K562 (cell line): ENCODE measurements around the gene CD244. TPM values are rescaled to one million over a fixed set of nuclear protein-coding genes. Genes with fewer than 3 reads are reported as not detected.

Experiments used
- ATAC-seq: fragments of 200-7000 bp; cut with Tn5 transposase; 3 replicates; pipeline ENCODE4 v1.9.1; 2020; ENCODE audit warnings: moderate library complexity
- BruUV-seq: library from RNA; stranded (reverse); fragments of 400-500 nt; replicated peaks from 2 replicates; lab custom pipeline; 2021; lab: Mats Ljungman, UMichigan
- CTCF ChIA-PET: fragments of 300-600 bp; formaldehyde crosslinking; extraction: SDS; loops from one replicate; lab custom pipeline; 2021; ENCODE audit warnings: low intra/inter-chr PET ratio; lab: Yijun Ruan, JAX
- POLR2A ChIA-PET: fragments of 300-600, 350-650 bp; sonication (Branson Sonifier 250); formaldehyde crosslinking; extraction: SDS; loops from one replicate; lab custom pipeline; 2021; ENCODE audit warnings: antibody characterized with exemption, inconsistent platforms; lab: Yijun Ruan, JAX
- DNase-seq, 4 experiments: peaks; one replicate each; pipeline versions ENCODE4 v3.0.0 to v3.0.0-alpha.2; 2011 to 2018; ENCODE audit warnings: low spot score in 3 of 4, mixed read lengths in 3 of 4; ENCODE audit errors: extremely low read depth in 1 of 4
- FAIRE-seq: peaks from 2 replicates; lab custom pipeline; 2011; peaks lifted over from hg19 to GRCh38; lab: Jason Lieb, UNC
- H2AFZ ChIP-seq: 2 replicates; pipeline ENCODE4 v1.6.0; 2011; ENCODE audit warnings: low read depth, low read length, control low read depth, inconsistent platforms
- H3K27ac ChIP-seq: fragments of 200-600 bp; 3 replicates; pipeline ENCODE4 v1.8.0; 2011; ENCODE audit warnings: low read depth, mild to moderate bottlenecking, control low read depth, inconsistent platforms, low read length, moderate library complexity, mixed read lengths; ENCODE audit errors: extremely low read depth
- H3K27me3 ChIP-seq, 2 experiments: fragments of 300-600 bp in 1 of 2; 2 replicates in 1 of 2; 3 replicates in 1 of 2; pipeline versions ENCODE4 v1.6.0 to v1.8.0; 2011; ENCODE audit warnings: inconsistent platforms in 2 of 2, low read length in 2 of 2, mild to moderate bottlenecking in 1 of 2, mixed read lengths in 1 of 2, moderate library complexity in 1 of 2; ENCODE audit not compliant: control insufficient read depth in 2 of 2, insufficient read depth in 2 of 2
- H3K36me3 ChIP-seq: fragments of 300-600 bp; 3 replicates; pipeline ENCODE4 v1.8.0; 2011; ENCODE audit warnings: mild to moderate bottlenecking, low read length, inconsistent platforms; ENCODE audit not compliant: control insufficient read depth, insufficient read depth
- H3K4me1 ChIP-seq, 2 experiments: fragments of 200-600 bp in 1 of 2; replicated peaks in 1 of 2; 2 replicates in 1 of 2; 3 replicates in 1 of 2; pipeline versions ENCODE4 v1.5.1 to v1.8.0; 2011; ENCODE audit warnings: inconsistent platforms in 2 of 2, low read length in 2 of 2, mild to moderate bottlenecking in 1 of 2, mixed read lengths in 1 of 2, moderate library complexity in 1 of 2; ENCODE audit not compliant: control insufficient read depth in 2 of 2, insufficient read depth in 2 of 2
- H3K4me2 ChIP-seq: 2 replicates; pipeline ENCODE4 v1.6.1; 2011; ENCODE audit warnings: low read length, control low read depth, inconsistent platforms, mixed read lengths; ENCODE audit not compliant: insufficient read depth
- H3K4me3 ChIP-seq: fragments of 200-600 bp; sonication (generic), shearing (Covaris generic); 2 replicates; pipeline ENCODE4 v1.5.1; 2016; ENCODE audit warnings: control low read depth, inconsistent platforms
- H3K79me2 ChIP-seq: fragments of 200-600 bp; 3 replicates; pipeline ENCODE4 v1.8.0; 2011; ENCODE audit warnings: low read length, inconsistent platforms; ENCODE audit not compliant: control insufficient read depth, insufficient read depth
- H3K9ac ChIP-seq, 2 experiments: 2 replicates each; pipeline versions ENCODE4 v1.6.0 to v1.6.1; 2011; ENCODE audit warnings: low read depth in 2 of 2, low read length in 2 of 2, control low read depth in 1 of 2, inconsistent platforms in 1 of 2, mild to moderate bottlenecking in 1 of 2, mixed read lengths in 1 of 2; ENCODE audit not compliant: insufficient read depth in 1 of 2
- H3K9me1 ChIP-seq: one replicate; pipeline ENCODE4 v1.6.0; 2011; ENCODE audit warnings: inconsistent platforms, mild to moderate bottlenecking, low read length, moderate library complexity; ENCODE audit not compliant: control insufficient read depth, insufficient read depth
- H3K9me3 ChIP-seq: replicated peaks from 2 replicates; pipeline ENCODE4 v1.5.1; 2011; ENCODE audit warnings: low read depth, low read length, inconsistent platforms; ENCODE audit not compliant: control insufficient read depth, insufficient read depth
- H4K20me1 ChIP-seq: replicated peaks from 2 replicates; pipeline ENCODE4 v1.6.1; 2011; ENCODE audit warnings: low read length, inconsistent platforms, mixed read lengths; ENCODE audit not compliant: control insufficient read depth, insufficient read depth
- POLR3A ChIP-seq: IDR thresholded peaks from 2 replicates; pipeline ENCODE4 v1.6.1; 2011; ENCODE audit warnings: borderline replicate concordance, mild to moderate bottlenecking, moderate library complexity; ENCODE audit not compliant: insufficient read length, insufficient read depth; ENCODE audit errors: extremely low read depth
- UBTF ChIP-seq, 2 experiments: IDR thresholded peaks; 2 replicates each; pipeline ENCODE4 v1.6.1; 2012; ENCODE audit warnings: improper control_type of control experiment in 2 of 2, low read depth in 2 of 2, low read length in 2 of 2, borderline replicate concordance in 1 of 2
- ZNF134 ChIP-seq: fragments of 250-450 bp; sonication (Bioruptor Pico); conservative IDR thresholded peaks from 2 replicates; pipeline ENCODE4 v1.4.0; 2020
- WGBS: fragments of 100-300 bp; shearing (Covaris generic); methylation state at CpG from one replicate; pipeline ENCODE4 v1.1.6; 2016; ENCODE audit warnings: low coverage, mixed read lengths; ENCODE audit not compliant: insufficient coverage; ENCODE audit errors: missing lambda C conversion rate; 5-methylcytosine and 5-hydroxymethylcytosine counted together
- in situ Hi-C: fragments of 300-500 bp; cut with MboI; formaldehyde crosslinking; loops from 4 replicates; pipeline ENCODE4 v1.15.0; 2018; ENCODE audit warnings: inconsistent platforms, mixed read lengths
- intact Hi-C: fragments of 100-400 bp; cut with micrococcal nuclease; formaldehyde crosslinking; loops from 2 replicates; pipeline ENCODE4 v1.14.2; 2022
- polyA plus RNA-seq, 8 experiments: library from polyadenylated mRNA; depleted of rRNA in 4 of 8; stranded (reverse) in 5 of 8; unstranded in 3 of 8; fragments of >200 nt; fragmentation: Nextera tagmentation in 2 of 8; fragmentation: Illumina TruSeq in 1 of 8; extraction: Ambion mirVana in 2 of 8; extraction: Trizol in 1 of 8; gene quantifications; 2 replicates each; pipeline versions ENCODE4 v1.2.1 to v1.2.3, GENCODE V29; 2011 to 2014; ENCODE audit warnings: inconsistent platforms in 1 of 8, missing spikeins in 1 of 8
- total RNA-seq, 7 experiments: library from RNA; depleted of rRNA in 6 of 7; stranded (reverse); fragments of >200 nt in 6 of 7; fragmentation: Illumina TruSeq in 2 of 7; extraction: Trizol in 2 of 7; gene quantifications; 2 replicates each; pipeline versions ENCODE4 v1.2.1 to v1.2.3, GENCODE V29; 2011 to 2021; ENCODE audit warnings: low replicate concordance in 1 of 7

Gene CD244
- total and polyA plus RNA-seq, 9 of the 15 experiments (the other 6 are each of a cell fraction or from before 2014, with no cell fraction given), result not detected

- POLR2A ChIA-PET, result interaction anchor here (1.1 kb wide), 1 partner anchor 16 kb away, joined by 3 read pairs; the partner anchor contains the start of gene LY9
These were observed 82.3 kb downstream of the CD244 start for GRCh38 chr1:160780398-160780755.

More at GRCh38 chr1:160780398-160780755, 82.3 kb downstream of the CD244 start:
- Histone ChIP-seq H2AFZ (no peak overlapping the region), H3K9ac (no peak overlapping the region), H3K79me2 (no peaks in the 10 kb centered on the region), H3K27ac (no peak overlapping the region), H3K4me2 (no peak overlapping the region), H3K4me3 (no peak overlapping the region), H4K20me1 (0 out of 2 replicates have a peak, but pooled peaks cover 2% of the 10 kb centered on the region), H3K9me3 (no peaks in the 10 kb centered on the region), H3K4me1 (no peaks in the 10 kb centered on the region), H3K36me3 (no peaks in the 10 kb centered on the region)
- no TSS peak for BruUV-seq
- DNase-seq, result no peak
- ATAC-seq, result no peak
- intact Hi-C loops, result loop anchor here (1.0 kb wide), 1 partner anchor 50 kb away; no protein-coding TSS in a partner anchor
- TF ChIP-seq POLR3A, result no peak
- no peak for TF ChIP-seq ZNF134 (CRISPR knock-in tag)
- no peak for TF ChIP-seq UBTF (IDR thresholded peaks at IDR 0.05; ENCODE audit: borderline replicate concordance in 1 of 2, low read depth in 2 of 2, low read length in 2 of 2)
- TF ChIP-seq, all 486 proteins: peak for 0
- no peaks in the 10 kb centered on the region for H3K9me1 ChIP-seq
- no peak for FAIRE-seq
- CTCF ChIA-PET, result no interaction called here
- WGBS, result 4% methylated on average over 2 of the region's 2 CpGs
- in situ Hi-C loops, result no loop called here
- H3K27me3 ChIP-seq, result peaks cover 0 to 19% of the 10 kb centered on the region in 2 experiments; a peak in 1 of 5 replicates

Other genes starting within 250 kb of the CD244 start
Only the 7 nearest of the 12 such genes appear.
- gene CD48, start 151.1 kb downstream of the CD244 start, total RNA-seq (2014; rRNA removed), result 0.53 TPM in 1 of 2 replicates, not detected in the other
- 0.11 and 0.38 TPM in 2 replicates for gene CD48, start 151.1 kb downstream of the CD244 start, total RNA-seq (2014; rRNA removed; fragmentation: Illumina TruSeq; extraction: Trizol)
- gene CD48, start 151.1 kb downstream of the CD244 start, total RNA-seq (2015; rRNA removed; fragmentation: Illumina TruSeq; extraction: Trizol), result 0.40 and 0.94 TPM in 2 replicates
- 0.42 and 0.65 TPM in 2 replicates for gene CD48, start 151.1 kb downstream of the CD244 start, total RNA-seq (2021)
- not detected in 2 replicates for gene CD48, start 151.1 kb downstream of the CD244 start, polyA plus RNA-seq (2011; rRNA removed)
- 0.10 and 0.24 TPM in 2 replicates for gene CD48, start 151.1 kb downstream of the CD244 start, polyA plus RNA-seq (2014; fragmentation: Illumina TruSeq; extraction: Trizol)
- gene CD48, start 151.1 kb downstream of the CD244 start, polyA plus RNA-seq (2014; fragmentation: Nextera tagmentation; extraction: Ambion mirVana), result under 1 TPM in 1 of 2 experiments, not detected in 1; 0.27 TPM
- 0.18 and 0.30 TPM in 2 replicates for gene CD48, start 151.1 kb downstream of the CD244 start, polyA plus RNA-seq (2014; rRNA removed)
- gene SLAMF7, start 123.6 kb downstream of the CD244 start, total RNA-seq (2014; rRNA removed), result 0.12 TPM in 1 of 2 replicates, not detected in the other
- 0.11 and 0.19 TPM in 2 replicates for gene SLAMF7, start 123.6 kb downstream of the CD244 start, total RNA-seq (2014; rRNA removed; fragmentation: Illumina TruSeq; extraction: Trizol)
- gene SLAMF7, start 123.6 kb downstream of the CD244 start, total RNA-seq (2015; rRNA removed; fragmentation: Illumina TruSeq; extraction: Trizol), result 0.18 and 0.23 TPM in 2 replicates
- 0.35 and 0.49 TPM in 2 replicates for gene SLAMF7, start 123.6 kb downstream of the CD244 start, total RNA-seq (2021)
- gene SLAMF7, start 123.6 kb downstream of the CD244 start, polyA plus RNA-seq (2011; rRNA removed), result not detected in 2 replicates
- 0.22 and 0.36 TPM in 2 replicates for gene SLAMF7, start 123.6 kb downstream of the CD244 start, polyA plus RNA-seq (2014; fragmentation: Illumina TruSeq; extraction: Trizol)
- gene SLAMF7, start 123.6 kb downstream of the CD244 start, polyA plus RNA-seq (2014; fragmentation: Nextera tagmentation; extraction: Ambion mirVana), result under 1 TPM; 0.17 to 0.39 TPM
- 0.19 and 1.2 TPM in 2 replicates for gene SLAMF7, start 123.6 kb downstream of the CD244 start, polyA plus RNA-seq (2014; rRNA removed)
- gene LY9, start 66.7 kb downstream of the CD244 start, total RNA-seq (2014; rRNA removed), result not detected in 2 replicates
- gene LY9, start 66.7 kb downstream of the CD244 start, total RNA-seq (2014; rRNA removed; fragmentation: Illumina TruSeq; extraction: Trizol), result not detected in 2 replicates
- not detected in 2 replicates for gene LY9, start 66.7 kb downstream of the CD244 start, total RNA-seq (2015; rRNA removed; fragmentation: Illumina TruSeq; extraction: Trizol)
- gene LY9, start 66.7 kb downstream of the CD244 start, total RNA-seq (2021), result not detected in 2 replicates
- gene LY9, start 66.7 kb downstream of the CD244 start, polyA plus RNA-seq (2011; rRNA removed), result not detected in 2 replicates
- gene LY9, start 66.7 kb downstream of the CD244 start, polyA plus RNA-seq (2014; fragmentation: Illumina TruSeq; extraction: Trizol), result not detected in 2 replicates
- gene LY9, start 66.7 kb downstream of the CD244 start, polyA plus RNA-seq (2014; fragmentation: Nextera tagmentation; extraction: Ambion mirVana), result not detected
- gene LY9, start 66.7 kb downstream of the CD244 start, polyA plus RNA-seq (2014; rRNA removed), result not detected in 2 replicates
- gene ITLN1, start 22.3 kb upstream of the CD244 start, total RNA-seq (2014; rRNA removed), result not detected in 2 replicates
- gene ITLN1, start 22.3 kb upstream of the CD244 start, total RNA-seq (2014; rRNA removed; fragmentation: Illumina TruSeq; extraction: Trizol), result not detected in 2 replicates
- gene ITLN1, start 22.3 kb upstream of the CD244 start, total RNA-seq (2015; rRNA removed; fragmentation: Illumina TruSeq; extraction: Trizol), result not detected in 2 replicates
- not detected in 2 replicates for gene ITLN1, start 22.3 kb upstream of the CD244 start, total RNA-seq (2021)
- not detected in 2 replicates for gene ITLN1, start 22.3 kb upstream of the CD244 start, polyA plus RNA-seq (2011; rRNA removed)
- gene ITLN1, start 22.3 kb upstream of the CD244 start, polyA plus RNA-seq (2014; fragmentation: Illumina TruSeq; extraction: Trizol), result not detected in 2 replicates
- not detected for gene ITLN1, start 22.3 kb upstream of the CD244 start, polyA plus RNA-seq (2014; fragmentation: Nextera tagmentation; extraction: Ambion mirVana)
- gene ITLN1, start 22.3 kb upstream of the CD244 start, polyA plus RNA-seq (2014; rRNA removed), result not detected in 2 replicates
- gene ITLN2, start 91.9 kb upstream of the CD244 start, total RNA-seq (2014; rRNA removed), result not detected in 2 replicates
- not detected in 2 replicates for gene ITLN2, start 91.9 kb upstream of the CD244 start, total RNA-seq (2014; rRNA removed; fragmentation: Illumina TruSeq; extraction: Trizol)
- not detected in 2 replicates for gene ITLN2, start 91.9 kb upstream of the CD244 start, total RNA-seq (2015; rRNA removed; fragmentation: Illumina TruSeq; extraction: Trizol)
- gene ITLN2, start 91.9 kb upstream of the CD244 start, total RNA-seq (2021), result not detected in 2 replicates
- not detected in 2 replicates for gene ITLN2, start 91.9 kb upstream of the CD244 start, polyA plus RNA-seq (2011; rRNA removed)
- gene ITLN2, start 91.9 kb upstream of the CD244 start, polyA plus RNA-seq (2014; fragmentation: Illumina TruSeq; extraction: Trizol), result not detected in 2 replicates
- gene ITLN2, start 91.9 kb upstream of the CD244 start, polyA plus RNA-seq (2014; fragmentation: Nextera tagmentation; extraction: Ambion mirVana), result not detected
- gene ITLN2, start 91.9 kb upstream of the CD244 start, polyA plus RNA-seq (2014; rRNA removed), result not detected in 2 replicates
- 27.4 and 33.9 TPM in 2 replicates for gene F11R, start 158.3 kb upstream of the CD244 start, total RNA-seq (2014; rRNA removed)
- gene F11R, start 158.3 kb upstream of the CD244 start, total RNA-seq (2014; rRNA removed; fragmentation: Illumina TruSeq; extraction: Trizol), result 66.3 and 74.4 TPM in 2 replicates
- 45.6 and 46.4 TPM in 2 replicates for gene F11R, start 158.3 kb upstream of the CD244 start, total RNA-seq (2015; rRNA removed; fragmentation: Illumina TruSeq; extraction: Trizol)
- 52.9 and 60.6 TPM in 2 replicates for gene F11R, start 158.3 kb upstream of the CD244 start, total RNA-seq (2021)
- 187 and 204 TPM in 2 replicates for gene F11R, start 158.3 kb upstream of the CD244 start, polyA plus RNA-seq (2011; rRNA removed)
- gene F11R, start 158.3 kb upstream of the CD244 start, polyA plus RNA-seq (2014; fragmentation: Illumina TruSeq; extraction: Trizol), result 101 and 117 TPM in 2 replicates
- gene F11R, start 158.3 kb upstream of the CD244 start, polyA plus RNA-seq (2014; fragmentation: Nextera tagmentation; extraction: Ambion mirVana), result 10 to 100 TPM; 30.6 to 52.5 TPM
- 29.3 and 34.0 TPM in 2 replicates for gene F11R, start 158.3 kb upstream of the CD244 start, polyA plus RNA-seq (2014; rRNA removed)
- not detected in 2 replicates for gene TSTD1, start 176.1 kb upstream of the CD244 start, total RNA-seq (2014; rRNA removed)
- not detected in 2 replicates for gene TSTD1, start 176.1 kb upstream of the CD244 start, total RNA-seq (2014; rRNA removed; fragmentation: Illumina TruSeq; extraction: Trizol)
- gene TSTD1, start 176.1 kb upstream of the CD244 start, total RNA-seq (2015; rRNA removed; fragmentation: Illumina TruSeq; extraction: Trizol), result 0.23 TPM in 1 of 2 replicates, not detected in the other
- gene TSTD1, start 176.1 kb upstream of the CD244 start, total RNA-seq (2021), result 0.38 and 0.53 TPM in 2 replicates
- gene TSTD1, start 176.1 kb upstream of the CD244 start, polyA plus RNA-seq (2011; rRNA removed), result 0.23 TPM in 1 of 2 replicates, not detected in the other
- gene TSTD1, start 176.1 kb upstream of the CD244 start, polyA plus RNA-seq (2014; fragmentation: Illumina TruSeq; extraction: Trizol), result not detected in 2 replicates
- gene TSTD1, start 176.1 kb upstream of the CD244 start, polyA plus RNA-seq (2014; fragmentation: Nextera tagmentation; extraction: Ambion mirVana), result not detected
- gene TSTD1, start 176.1 kb upstream of the CD244 start, polyA plus RNA-seq (2014; rRNA removed), result 0.23 and 0.27 TPM in 2 replicates